PFSK-1 (cell line): Measurements from ENCODE around the gene SSX2IP.

Experiments
- FOXP2 ChIP-seq: optimal IDR thresholded peaks from 2 replicates; pipeline ENCODE3; 2011; ENCODE audit warnings: borderline replicate concordance, control low read depth, inconsistent platforms; ENCODE audit not compliant: insufficient read depth; ENCODE audit errors: extremely low read length, extremely low read depth
- POLR2AphosphoS5 ChIP-seq: IDR thresholded peaks from 2 replicates; pipeline ENCODE4 v1.6.1; 2012; ENCODE audit warnings: low read depth, mild to moderate bottlenecking, control low read depth, low read length, moderate library complexity
- SIN3A ChIP-seq: IDR thresholded peaks from 2 replicates; pipeline ENCODE4 v1.6.1; 2012; ENCODE audit warnings: mild to moderate bottlenecking, low read length, moderate library complexity, borderline replicate concordance; ENCODE audit not compliant: insufficient read depth
- TAF1 ChIP-seq: IDR thresholded peaks from 2 replicates; pipeline ENCODE4 v1.6.1; 2012; ENCODE audit warnings: low read length, control low read depth, borderline replicate concordance; ENCODE audit not compliant: insufficient read depth
- TF ChIP-seq, protein P1 (sequence below), 2 experiments: IDR thresholded peaks; 2 replicates each; pipeline versions ENCODE4 v1.6.1 to v1.8.0; 2011 to 2012; ENCODE audit warnings: low read depth in 2 of 2, low read length in 2 of 2, control low read depth in 1 of 2, inconsistent platforms in 1 of 2, mild to moderate bottlenecking in 1 of 2, moderate library complexity in 1 of 2; ENCODE audit not compliant: insufficient read depth in 1 of 2

DNA sequence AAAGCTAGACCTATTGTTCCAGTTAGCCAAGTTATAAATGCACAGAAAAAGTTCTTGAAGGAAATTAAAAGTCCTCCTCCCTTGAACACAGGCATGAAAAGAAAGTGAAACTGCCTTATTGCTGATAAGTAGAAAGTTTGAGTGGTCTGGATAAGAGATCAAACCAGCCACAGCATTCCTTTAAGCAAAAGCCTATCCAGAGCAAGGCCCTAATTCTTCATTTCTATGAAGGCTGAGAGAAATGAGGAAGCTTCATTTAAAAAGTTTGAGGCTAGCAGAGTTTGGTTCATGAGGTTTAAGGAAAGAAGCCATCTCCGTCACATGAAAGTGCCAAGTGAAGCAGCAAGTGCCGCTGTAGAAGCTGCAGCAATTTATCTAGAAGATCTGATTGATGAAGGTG lies 2.7 kb upstream of the SSX2IP start:
- TF ChIP-seq POLR2AphosphoS5 (no peak), TAF1 (no peak), SIN3A (no peak), FOXP2 (no peak)
- TF ChIP-seq, protein P1, sequence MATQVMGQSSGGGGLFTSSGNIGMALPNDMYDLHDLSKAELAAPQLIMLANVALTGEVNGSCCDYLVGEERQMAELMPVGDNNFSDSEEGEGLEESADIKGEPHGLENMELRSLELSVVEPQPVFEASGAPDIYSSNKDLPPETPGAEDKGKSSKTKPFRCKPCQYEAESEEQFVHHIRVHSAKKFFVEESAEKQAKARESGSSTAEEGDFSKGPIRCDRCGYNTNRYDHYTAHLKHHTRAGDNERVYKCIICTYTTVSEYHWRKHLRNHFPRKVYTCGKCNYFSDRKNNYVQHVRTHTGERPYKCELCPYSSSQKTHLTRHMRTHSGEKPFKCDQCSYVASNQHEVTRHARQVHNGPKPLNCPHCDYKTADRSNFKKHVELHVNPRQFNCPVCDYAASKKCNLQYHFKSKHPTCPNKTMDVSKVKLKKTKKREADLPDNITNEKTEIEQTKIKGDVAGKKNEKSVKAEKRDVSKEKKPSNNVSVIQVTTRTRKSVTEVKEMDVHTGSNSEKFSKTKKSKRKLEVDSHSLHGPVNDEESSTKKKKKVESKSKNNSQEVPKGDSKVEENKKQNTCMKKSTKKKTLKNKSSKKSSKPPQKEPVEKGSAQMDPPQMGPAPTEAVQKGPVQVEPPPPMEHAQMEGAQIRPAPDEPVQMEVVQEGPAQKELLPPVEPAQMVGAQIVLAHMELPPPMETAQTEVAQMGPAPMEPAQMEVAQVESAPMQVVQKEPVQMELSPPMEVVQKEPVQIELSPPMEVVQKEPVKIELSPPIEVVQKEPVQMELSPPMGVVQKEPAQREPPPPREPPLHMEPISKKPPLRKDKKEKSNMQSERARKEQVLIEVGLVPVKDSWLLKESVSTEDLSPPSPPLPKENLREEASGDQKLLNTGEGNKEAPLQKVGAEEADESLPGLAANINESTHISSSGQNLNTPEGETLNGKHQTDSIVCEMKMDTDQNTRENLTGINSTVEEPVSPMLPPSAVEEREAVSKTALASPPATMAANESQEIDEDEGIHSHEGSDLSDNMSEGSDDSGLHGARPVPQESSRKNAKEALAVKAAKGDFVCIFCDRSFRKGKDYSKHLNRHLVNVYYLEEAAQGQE (IDR thresholded peaks at IDR 0.05; ENCODE audit: insufficient read depth in 1 of 2, low read depth in 2 of 2, low read length in 2 of 2): no peak
